HL-60 (cell line): ENCODE data around the gene ID2.

Experiments used
- CTCF ChIP-seq: IDR thresholded peaks from one replicate; pipeline ENCODE4 v1.5.1; 2011; ENCODE audit warnings: low read length, control low read depth, inconsistent platforms; ENCODE audit not compliant: insufficient read depth
- GABPA ChIP-seq: IDR thresholded peaks from 2 replicates; pipeline ENCODE4 v1.6.1; 2012; ENCODE audit warnings: low read depth
- POLR2AphosphoS5 ChIP-seq: IDR thresholded peaks from 2 replicates; pipeline ENCODE4 v1.6.1; 2012; ENCODE audit warnings: low read depth
- REST ChIP-seq: IDR thresholded peaks from 2 replicates; pipeline ENCODE4 v1.6.1; 2012; ENCODE audit warnings: low read depth; ENCODE audit not compliant: insufficient replicate concordance

GRCh38 chr2:8693157-8693821 lies 11.4 kb downstream of the ID2 start:
- TF ChIP-seq CTCF, result no peak
- no peak for TF ChIP-seq POLR2AphosphoS5
- no peak for TF ChIP-seq GABPA
- TF ChIP-seq REST, result no peak
